CD4-positive, alpha-beta T cell treated with Interferon alpha-2 for 1 hour (primary cell): ENCODE data around the gene ILF3.
"Not testable (repeated sequence)": the region's sequence is repeated elsewhere in the genome, so short reads cannot be mapped to it uniquely, and the experiment has no call there.

Experiments used
- DNase-seq, 2 donors: peaks; one replicate each; pipeline ENCODE4 v3.0.0-alpha.2; 2020 to 2022

ILF3 gene

DNA sequence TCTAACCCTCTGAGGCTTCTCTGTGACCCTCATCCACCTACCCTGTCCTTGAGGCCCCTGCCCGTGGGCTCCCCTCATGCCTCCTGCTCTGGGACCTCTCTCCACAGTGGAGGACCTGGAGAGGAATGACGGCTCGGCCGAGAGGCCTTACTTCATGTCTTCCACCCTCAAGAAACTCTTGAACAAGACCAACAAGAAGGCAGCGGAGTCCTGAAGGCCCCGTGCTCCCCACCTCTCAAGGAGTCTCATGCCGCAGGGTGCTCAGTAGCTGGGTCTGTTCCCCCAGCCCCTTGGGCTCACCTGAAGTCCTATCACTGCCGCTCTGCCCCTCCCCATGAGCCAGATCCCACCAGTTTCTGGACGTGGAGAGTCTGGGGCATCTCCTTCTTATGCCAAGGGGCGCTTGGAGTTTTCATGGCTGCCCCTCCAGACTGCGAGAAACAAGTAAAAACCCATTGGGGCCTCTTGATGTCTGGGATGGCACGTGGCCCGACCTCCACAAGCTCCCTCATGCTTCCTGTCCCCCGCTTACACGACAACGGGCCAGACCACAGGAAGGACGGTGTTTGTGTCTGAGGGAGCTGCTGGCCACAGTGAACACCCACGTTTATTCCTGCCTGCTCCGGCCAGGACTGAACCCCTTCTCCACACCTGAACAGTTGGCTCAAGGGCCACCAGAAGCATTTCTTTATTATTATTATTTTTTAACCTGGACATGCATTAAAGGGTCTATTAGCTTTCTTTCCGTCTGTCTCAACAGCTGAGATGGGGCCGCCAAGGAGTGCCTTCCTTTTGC is 10.8 kb upstream of the ILF3 start:
- no peak for DNase-seq

GRCh38 chr19:10643968-10644259 is 10.2 kb upstream of the ILF3 start:
- no peak for DNase-seq

- peak; percentile 81 to 86 for DNase-seq
Observed at GRCh38 chr19:10644260-10645007, 9.7 kb upstream of the ILF3 start.

GRCh38 chr19:10646456-10647159 is 7.5 kb upstream of the ILF3 start:
- no peak for DNase-seq

- no peak for DNase-seq
Observed at GRCh38 chr19:10648360-10648759, 5.8 kb upstream of the ILF3 start.

DNA sequence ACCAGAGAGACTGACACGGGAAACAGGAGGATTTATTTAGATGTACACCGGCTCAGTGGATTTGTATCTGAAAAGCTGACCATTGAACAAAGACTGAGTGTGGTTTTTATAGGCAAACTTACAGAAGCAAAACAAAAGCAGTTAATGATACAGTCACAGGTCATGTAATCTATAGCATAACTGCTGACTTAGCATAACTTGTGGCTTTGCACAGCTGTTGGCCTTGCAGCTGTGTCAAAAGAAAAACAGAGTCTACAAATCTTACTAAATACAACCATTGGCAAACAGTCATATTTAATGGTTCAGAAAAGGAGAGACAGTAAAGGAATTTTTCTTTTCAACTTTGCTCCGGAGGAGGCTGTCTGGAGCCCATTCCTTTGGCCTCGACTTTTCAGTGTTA is 2.3 kb upstream of the ILF3 start:
- DNase-seq, result no peak

DNA sequence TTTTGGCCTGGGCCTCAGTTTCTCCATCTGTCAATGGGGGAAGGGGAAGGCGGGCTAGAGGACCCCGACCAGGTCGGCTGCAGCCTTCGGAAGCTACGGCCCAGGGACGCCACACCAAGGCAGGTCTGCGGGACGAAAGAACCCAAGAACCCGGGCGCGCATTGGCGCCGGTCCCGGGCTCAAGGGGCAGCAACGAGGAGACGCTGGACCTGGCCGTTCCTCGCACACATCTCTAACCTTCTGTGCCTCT is 739 bp upstream of the ILF3 start:
- DNase-seq, result no peak

- peak; percentile 59 to 79 for DNase-seq
Observed at GRCh38 chr19:10654610-10655456, 687 bp downstream of the ILF3 start.

DNA sequence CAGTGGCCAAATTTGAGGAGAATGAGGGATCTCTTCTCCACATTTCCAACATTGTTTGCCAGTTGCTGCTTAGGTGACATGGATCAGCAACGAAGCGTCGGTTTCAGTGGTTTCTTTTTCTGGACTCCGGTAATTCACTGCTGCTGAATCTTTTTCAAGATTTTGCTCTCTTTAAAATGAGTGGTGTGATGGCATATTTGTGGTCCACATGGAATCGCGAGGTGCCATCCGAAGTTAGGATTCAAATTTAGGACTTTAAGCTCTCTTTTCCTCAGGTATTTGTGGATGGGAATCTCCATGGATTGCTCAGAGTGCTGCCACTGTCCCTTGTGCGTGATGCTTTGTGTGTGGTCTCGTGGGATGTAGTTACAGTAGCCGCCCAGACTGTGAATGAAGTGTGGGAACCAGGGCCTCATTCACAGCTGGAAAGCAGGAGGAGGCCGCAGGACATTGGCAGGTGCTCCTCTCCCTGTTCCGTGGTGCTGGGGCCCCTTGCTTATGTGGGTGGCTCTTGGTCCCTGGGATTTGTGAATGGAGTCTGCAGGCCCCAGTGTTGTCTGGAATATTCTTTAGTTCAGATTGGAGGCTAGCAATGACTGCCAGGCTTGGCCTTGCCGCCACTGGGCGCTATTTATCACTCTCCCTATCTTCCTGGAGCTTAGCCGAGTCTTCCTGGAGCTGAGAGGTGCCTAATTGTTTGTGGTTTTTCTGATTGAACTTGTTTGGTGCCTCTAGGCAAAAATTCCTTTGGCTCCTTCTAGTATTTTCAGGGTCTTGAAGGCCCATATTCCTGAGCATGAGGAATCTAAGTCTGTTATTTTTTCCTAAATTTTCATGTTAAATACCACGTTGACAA is 1.5 kb downstream of the ILF3 start:
- DNase-seq, result peak in 1 of 2 donors; percentile 22

DNA sequence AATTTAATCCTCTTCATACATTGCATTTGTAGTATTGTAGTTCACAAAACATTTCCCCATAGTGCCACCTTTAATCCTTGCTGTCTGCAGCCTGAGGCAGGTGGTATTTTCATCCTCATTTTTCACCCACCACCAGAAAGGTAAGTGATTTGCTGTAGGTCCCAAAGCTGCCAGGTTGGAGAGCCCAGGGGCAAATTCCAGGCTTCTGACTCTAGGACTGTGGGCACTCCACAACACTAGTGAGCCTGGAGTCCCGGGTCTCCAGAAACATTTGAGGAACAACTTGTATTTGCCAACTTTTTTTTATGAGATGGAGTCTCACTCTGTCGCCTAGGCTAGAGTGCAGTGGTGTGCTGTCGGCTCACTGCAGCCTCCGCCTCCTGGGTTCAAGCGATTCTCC is 6.2 kb downstream of the ILF3 start:
- DNase-seq, result no peak

- DNase-seq, result no peak
Observed at GRCh38 chr19:10661946-10662345, 7.8 kb downstream of the ILF3 start.

- DNase-seq, result no peak
Observed at GRCh38 chr19:10662384-10663251, 8.5 kb downstream of the ILF3 start.

DNA sequence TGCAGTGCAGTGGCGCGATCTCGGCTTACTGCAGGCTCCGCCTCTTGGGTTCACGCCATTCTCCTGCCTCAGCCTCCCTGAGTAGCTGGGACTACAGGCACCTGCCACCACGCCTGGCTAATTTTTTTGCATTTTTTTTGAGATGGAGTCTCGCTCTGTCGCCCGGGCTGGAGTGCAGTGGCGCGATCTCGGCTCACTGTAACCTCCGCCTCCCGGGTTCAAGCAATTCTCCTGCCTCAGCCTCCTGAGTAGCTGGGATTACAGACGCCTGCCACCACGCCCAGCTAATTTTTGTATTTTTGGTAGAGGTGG is 9.1 kb downstream of the ILF3 start:
- DNase-seq, result not testable (repeated sequence)

DNA sequence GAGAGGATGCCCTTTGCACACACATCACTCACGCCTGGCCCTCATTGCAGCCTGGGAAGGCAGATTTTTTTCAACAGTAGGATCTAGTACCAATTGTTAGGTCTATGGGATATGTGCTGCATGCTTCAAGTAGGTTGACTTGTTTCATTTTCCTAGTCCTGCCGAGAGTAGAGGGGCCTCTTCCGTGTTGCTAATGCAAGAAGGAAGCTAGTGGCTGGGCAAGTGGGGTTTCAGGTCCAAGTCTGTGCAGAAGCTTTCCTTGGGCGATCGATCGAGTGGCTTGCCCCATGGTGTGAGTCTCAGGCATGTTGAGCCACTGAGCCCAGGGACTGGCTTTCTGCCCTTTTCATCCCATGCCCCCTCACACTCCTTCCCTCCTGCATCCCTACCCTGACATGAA is 13.7 kb downstream of the ILF3 start:
- no peak for DNase-seq

GRCh38 chr19:10669246-10669645 is 15.1 kb downstream of the ILF3 start:
- DNase-seq, result no peak

GRCh38 chr19:10670182-10670581 is 16.0 kb downstream of the ILF3 start:
- no peak for DNase-seq

DNA sequence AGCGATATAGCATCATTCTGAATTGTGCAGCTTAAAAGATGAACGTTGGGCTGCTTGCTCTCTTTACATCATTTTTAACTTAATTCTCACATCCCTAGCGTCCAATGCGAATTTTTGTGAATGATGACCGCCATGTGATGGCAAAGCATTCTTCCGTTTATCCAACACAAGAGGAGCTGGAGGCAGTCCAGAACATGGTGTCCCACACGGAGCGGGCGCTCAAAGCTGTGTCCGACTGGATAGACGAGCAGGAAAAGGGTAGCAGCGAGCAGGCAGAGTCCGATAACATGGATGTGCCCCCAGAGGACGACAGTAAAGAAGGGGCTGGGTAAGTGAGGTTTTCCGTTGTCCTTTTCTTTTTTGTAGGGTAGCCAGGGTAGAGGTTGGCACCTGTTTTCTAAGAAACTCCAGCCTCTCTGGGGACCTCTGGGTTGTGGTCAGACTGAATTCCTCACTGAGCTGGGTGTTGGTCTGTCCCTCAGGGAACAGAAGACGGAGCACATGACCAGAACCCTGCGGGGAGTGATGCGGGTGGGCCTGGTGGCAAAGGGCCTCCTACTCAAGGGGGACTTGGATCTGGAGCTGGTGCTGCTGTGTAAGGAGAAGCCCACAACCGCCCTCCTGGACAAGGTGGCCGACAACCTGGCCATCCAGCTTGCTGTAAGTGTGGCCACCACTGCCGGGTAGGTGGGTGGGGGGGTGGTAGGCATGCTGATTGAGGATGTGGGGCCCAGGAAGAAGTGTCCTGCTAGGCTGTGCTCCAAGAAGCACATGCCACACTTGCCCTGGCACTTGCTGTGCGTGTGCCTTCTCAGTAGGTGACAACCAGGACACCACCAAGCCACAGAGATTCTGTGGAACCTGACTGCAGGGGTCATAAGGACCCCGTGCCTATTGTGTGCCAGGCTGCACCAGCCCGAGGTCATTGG is 17.0 kb downstream of the ILF3 start:
- no peak for DNase-seq

DNA sequence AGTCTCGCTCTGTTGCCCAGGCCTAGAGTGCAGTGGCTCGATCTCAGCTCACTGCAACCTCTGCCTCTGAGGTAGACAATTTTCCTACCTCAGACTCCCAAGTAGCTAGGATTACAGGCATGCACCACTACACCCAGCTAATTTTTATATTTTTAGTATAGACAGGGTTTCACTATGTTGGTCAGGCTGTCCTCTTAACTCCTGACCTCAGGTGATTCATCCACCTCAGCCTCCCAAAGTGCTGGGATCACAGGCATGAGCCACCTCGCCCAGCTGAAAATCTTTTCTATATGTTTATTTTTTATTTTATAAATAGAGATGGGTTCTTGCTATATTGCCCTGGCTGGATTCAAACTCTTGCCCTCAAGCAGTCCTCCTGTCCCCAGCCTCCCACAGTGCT is 17.8 kb downstream of the ILF3 start:
- DNase-seq, result not testable (repeated sequence)

DNA sequence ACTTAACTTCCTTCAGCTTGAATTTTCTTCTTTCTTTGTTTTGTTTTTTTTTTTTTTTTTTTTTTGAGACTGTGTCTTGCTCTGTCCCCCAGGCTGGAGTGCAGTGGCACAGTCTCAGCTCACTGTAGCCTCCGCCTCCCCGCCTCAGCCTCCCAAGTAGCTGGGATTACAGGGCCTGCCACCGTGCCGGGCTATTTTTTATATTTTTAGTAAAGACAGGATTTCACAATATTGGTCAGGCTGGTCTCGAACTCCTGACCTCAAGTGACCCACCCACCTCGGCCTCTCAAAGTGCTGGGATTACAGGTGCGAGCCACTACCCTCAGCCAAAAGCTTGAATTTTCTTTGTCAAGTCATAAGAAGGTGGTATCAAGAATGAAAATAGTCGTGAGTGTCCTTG is 21.1 kb downstream of the ILF3 start:
- not testable (repeated sequence) for DNase-seq

DNA sequence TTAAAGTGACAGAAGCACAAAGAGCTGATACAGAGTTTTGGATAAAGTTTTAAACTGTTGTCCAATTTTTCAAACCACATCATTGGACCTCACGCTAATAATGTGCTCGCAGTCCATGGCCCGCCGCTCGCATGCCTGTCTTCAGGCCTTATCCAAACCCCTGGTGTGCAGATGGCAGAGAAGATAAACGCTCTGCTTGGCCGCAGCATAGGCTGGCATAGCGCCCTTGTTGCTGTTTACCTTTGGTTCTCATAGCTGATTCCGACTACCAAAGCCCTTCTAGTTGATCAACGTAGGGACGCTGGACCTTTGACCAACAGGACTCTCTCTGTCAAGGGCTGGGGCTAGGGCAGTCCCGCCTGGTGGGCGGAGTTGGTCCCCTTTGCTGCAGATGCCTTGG is 23.6 kb downstream of the ILF3 start:
- no peak for DNase-seq
